PC-9 (cell line): ENCODE data around the gene VGLL4. TPM values are rescaled to one million over a fixed set of nuclear protein-coding genes. Genes with fewer than 3 reads are reported as not detected.
"Not testable (repeated sequence)": the region's sequence is repeated elsewhere in the genome, so short reads cannot be mapped to it uniquely, and the experiment has no call there.

Source experiments
- BruUV-seq: library from RNA; stranded (reverse); fragments of 400-500 nt; replicated peaks from 2 replicates; lab custom pipeline; 2021; lab: Mats Ljungman, UMichigan
- CTCF ChIA-PET: fragments of 300-600 bp; sonication (Branson Sonifier 250); formaldehyde crosslinking; loops from one replicate; lab custom pipeline; 2022; ENCODE audit warnings: antibody characterized with exemption; lab: Charles Lee
- POLR2A ChIA-PET: fragments of 300-600 bp; sonication (Branson Sonifier 250); formaldehyde crosslinking; loops from one replicate; lab custom pipeline; 2022; ENCODE audit warnings: antibody characterized with exemption; ENCODE audit not compliant: unreplicated experiment; lab: Charles Lee
- DNase-seq, 2 experiments: peaks; one replicate each; pipeline versions ENCODE4 v3.0.0 to v3.0.0-alpha.2; 2015 to 2022; ENCODE audit warnings: mixed read lengths in 1 of 2
- H2AFZ ChIP-seq: fragments of 200-600 bp; sonication (generic); 2 replicates; pipeline ENCODE4 v1.8.1; 2017; ENCODE audit warnings: antibody characterized with exemption
- H3F3A ChIP-seq: fragments of 200-600 bp; sonication (generic); 2 replicates; pipeline ENCODE4 v1.8.1; 2017; ENCODE audit warnings: antibody characterized with exemption, mild to moderate bottlenecking, low read depth; ENCODE audit not compliant: insufficient read depth
- H3K27ac ChIP-seq: fragments of 200-600 bp; sonication (generic); 2 replicates; pipeline ENCODE4 v1.6.1; 2016; ENCODE audit warnings: mixed run types
- H3K27me3 ChIP-seq: fragments of 200-600 bp; sonication (generic); 2 replicates; pipeline ENCODE4 v1.6.1; 2016; ENCODE audit warnings: low read depth, mixed run types; ENCODE audit not compliant: insufficient read depth
- H3K36me3 ChIP-seq: fragments of 200-600 bp; sonication (generic); 2 replicates; pipeline ENCODE4 v1.6.1; 2016; ENCODE audit warnings: low read depth, mixed run types
- H3K4me1 ChIP-seq: fragments of 200-600 bp; sonication (generic); replicated peaks from 2 replicates; pipeline ENCODE4 v1.6.1; 2016; ENCODE audit warnings: mixed run types; ENCODE audit not compliant: insufficient read depth
- H3K4me2 ChIP-seq: fragments of 200-600 bp; sonication (generic); 2 replicates; pipeline ENCODE4 v1.6.1; 2017; ENCODE audit warnings: mixed run types
- H3K4me3 ChIP-seq: fragments of 200-600 bp; sonication (generic); 2 replicates; pipeline ENCODE4 v1.6.1; 2016; ENCODE audit warnings: mixed run types
- H3K79me2 ChIP-seq: fragments of 200-600 bp; sonication (generic); 2 replicates; pipeline ENCODE4 v1.6.1; 2017; ENCODE audit warnings: low read depth, mixed run types
- H3K9me2 ChIP-seq: fragments of 200-600 bp; sonication (generic); 2 replicates; pipeline ENCODE4 v1.8.1; 2017; ENCODE audit warnings: mild to moderate bottlenecking; ENCODE audit not compliant: insufficient read depth
- H3K9me3 ChIP-seq: fragments of 200-600 bp; sonication (generic); 2 replicates; pipeline ENCODE4 v1.8.1; 2016; ENCODE audit warnings: low read depth; ENCODE audit not compliant: insufficient read depth
- H4K20me1 ChIP-seq: fragments of 200-600 bp; sonication (generic); 2 replicates; pipeline ENCODE4 v1.8.1; 2017; ENCODE audit not compliant: insufficient read depth
- EZH2 ChIP-seq: fragments of 200-600 bp; sonication (generic); IDR thresholded peaks from 2 replicates; pipeline ENCODE4 v1.8.0; 2017; ENCODE audit warnings: antibody characterized with exemption, low read depth
- intact Hi-C: fragments of 100-400 bp; cut with micrococcal nuclease; formaldehyde crosslinking; loops from one replicate; pipeline ENCODE4 v1.10.0; 2022; ENCODE audit not compliant: unreplicated experiment
- total RNA-seq: library from RNA; stranded (reverse); gene quantifications from 2 replicates; pipeline ENCODE4 v1.2.3, GENCODE V29; 2021
- TF ChIP-seq, protein P1 (sequence below): fragments of 200-600 bp; sonication (generic); conservative IDR thresholded peaks from 2 replicates; pipeline ENCODE4 v1.6.1; 2017; ENCODE audit warnings: mixed run types, antibody characterized with exemption, mild to moderate bottlenecking, moderate library complexity

VGLL4 gene
- total RNA-seq, 1 experiment from 2014 or later, result 42.2 TPM

DNA sequence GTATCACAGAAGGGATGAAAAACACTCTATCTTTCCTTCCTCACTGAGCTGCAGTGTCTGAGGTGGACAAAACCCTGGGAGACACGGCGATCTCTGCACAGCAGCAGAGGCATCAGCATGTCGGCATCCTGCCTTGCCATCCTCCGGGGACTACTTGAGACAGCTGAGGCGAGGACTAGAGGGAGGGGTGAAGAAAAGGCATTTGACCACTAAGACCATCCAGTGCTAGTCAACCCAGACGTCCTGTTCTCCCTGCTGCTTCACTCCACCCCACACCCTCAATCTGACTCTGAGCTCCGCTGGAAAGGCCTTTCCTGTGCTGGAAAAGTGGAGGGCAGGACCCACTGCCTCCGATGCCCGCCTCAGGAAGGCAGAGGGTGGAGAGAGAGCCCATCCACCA, 67.3 kb downstream of the VGLL4 start:
- no peak overlapping the region for H3K4me2 ChIP-seq
- CTCF ChIA-PET, result no interaction called here
- POLR2A ChIA-PET, result interaction anchor here (0.7 kb wide), 1 partner anchor 244 kb away, joined by 3 read pairs; no protein-coding TSS in a partner anchor
- peaks cover 47% of the 10 kb centered on the region for H3K79me2 ChIP-seq
- no TSS peak for BruUV-seq
- no peaks in the 10 kb centered on the region for H3K36me3 ChIP-seq
- no peak for TF ChIP-seq EZH2
- TF ChIP-seq, protein P1, sequence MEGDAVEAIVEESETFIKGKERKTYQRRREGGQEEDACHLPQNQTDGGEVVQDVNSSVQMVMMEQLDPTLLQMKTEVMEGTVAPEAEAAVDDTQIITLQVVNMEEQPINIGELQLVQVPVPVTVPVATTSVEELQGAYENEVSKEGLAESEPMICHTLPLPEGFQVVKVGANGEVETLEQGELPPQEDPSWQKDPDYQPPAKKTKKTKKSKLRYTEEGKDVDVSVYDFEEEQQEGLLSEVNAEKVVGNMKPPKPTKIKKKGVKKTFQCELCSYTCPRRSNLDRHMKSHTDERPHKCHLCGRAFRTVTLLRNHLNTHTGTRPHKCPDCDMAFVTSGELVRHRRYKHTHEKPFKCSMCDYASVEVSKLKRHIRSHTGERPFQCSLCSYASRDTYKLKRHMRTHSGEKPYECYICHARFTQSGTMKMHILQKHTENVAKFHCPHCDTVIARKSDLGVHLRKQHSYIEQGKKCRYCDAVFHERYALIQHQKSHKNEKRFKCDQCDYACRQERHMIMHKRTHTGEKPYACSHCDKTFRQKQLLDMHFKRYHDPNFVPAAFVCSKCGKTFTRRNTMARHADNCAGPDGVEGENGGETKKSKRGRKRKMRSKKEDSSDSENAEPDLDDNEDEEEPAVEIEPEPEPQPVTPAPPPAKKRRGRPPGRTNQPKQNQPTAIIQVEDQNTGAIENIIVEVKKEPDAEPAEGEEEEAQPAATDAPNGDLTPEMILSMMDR, result no peak
- H3K4me3 ChIP-seq, result no peak overlapping the region
- H3K27me3 ChIP-seq, result no peaks in the 10 kb centered on the region
- H3K9me2 ChIP-seq, result no peaks in the 10 kb centered on the region
- H3F3A ChIP-seq, result no peaks in the 10 kb centered on the region
- no peak for DNase-seq
- H2AFZ ChIP-seq, result no peak overlapping the region
- no peak overlapping the region for H3K27ac ChIP-seq
- H3K4me1 ChIP-seq, result no peaks in the 10 kb centered on the region
- H4K20me1 ChIP-seq, result peaks cover 50% of the 10 kb centered on the region
- intact Hi-C loops, result no loop called here
- H3K9me3 ChIP-seq, result no peaks in the 10 kb centered on the region

DNA sequence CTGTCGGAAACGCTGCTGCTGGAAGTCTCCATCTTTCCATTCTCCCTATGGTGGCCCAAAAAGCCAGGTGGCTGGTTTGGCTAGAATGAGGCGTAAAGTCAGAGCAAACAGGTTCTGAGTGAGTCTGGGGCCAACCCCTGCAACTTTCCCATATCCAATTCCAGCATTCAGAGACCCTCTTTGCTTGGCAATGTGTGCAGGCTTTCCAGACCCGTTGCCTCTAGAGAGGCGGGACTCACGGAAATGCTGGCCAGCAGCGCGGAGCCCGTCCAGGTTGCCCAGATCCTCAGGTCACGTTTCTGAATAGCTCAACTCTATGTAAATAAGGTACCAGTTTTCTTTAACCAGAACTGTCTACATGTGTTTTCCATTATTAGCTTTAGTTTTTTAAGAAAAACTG, 68.0 kb downstream of the VGLL4 start:
- no peaks in the 10 kb centered on the region for H3K9me2 ChIP-seq
- no peak overlapping the region for H3K27ac ChIP-seq
- no peak for DNase-seq
- no peak overlapping the region for H3K4me3 ChIP-seq
- no peaks in the 10 kb centered on the region for H3K27me3 ChIP-seq
- peaks cover 47% of the 10 kb centered on the region for H4K20me1 ChIP-seq
- H3F3A ChIP-seq, result no peaks in the 10 kb centered on the region
- H3K9me3 ChIP-seq, result no peaks in the 10 kb centered on the region
- ChIA-PET CTCF (no interaction called here), POLR2A (interaction anchor here (0.6 kb wide), 1 partner anchor 48 kb away, joined by 10 read pairs; no protein-coding TSS in a partner anchor)
- no peak for TF ChIP-seq EZH2
- TF ChIP-seq, protein P1, result no peak
- BruUV-seq, result no TSS peak
- intact Hi-C loops, result no loop called here
- no peaks in the 10 kb centered on the region for H3K4me1 ChIP-seq
- no peak overlapping the region for H2AFZ ChIP-seq
- peaks cover 46% of the 10 kb centered on the region for H3K79me2 ChIP-seq
- no peaks in the 10 kb centered on the region for H3K36me3 ChIP-seq
- no peak overlapping the region for H3K4me2 ChIP-seq

DNA sequence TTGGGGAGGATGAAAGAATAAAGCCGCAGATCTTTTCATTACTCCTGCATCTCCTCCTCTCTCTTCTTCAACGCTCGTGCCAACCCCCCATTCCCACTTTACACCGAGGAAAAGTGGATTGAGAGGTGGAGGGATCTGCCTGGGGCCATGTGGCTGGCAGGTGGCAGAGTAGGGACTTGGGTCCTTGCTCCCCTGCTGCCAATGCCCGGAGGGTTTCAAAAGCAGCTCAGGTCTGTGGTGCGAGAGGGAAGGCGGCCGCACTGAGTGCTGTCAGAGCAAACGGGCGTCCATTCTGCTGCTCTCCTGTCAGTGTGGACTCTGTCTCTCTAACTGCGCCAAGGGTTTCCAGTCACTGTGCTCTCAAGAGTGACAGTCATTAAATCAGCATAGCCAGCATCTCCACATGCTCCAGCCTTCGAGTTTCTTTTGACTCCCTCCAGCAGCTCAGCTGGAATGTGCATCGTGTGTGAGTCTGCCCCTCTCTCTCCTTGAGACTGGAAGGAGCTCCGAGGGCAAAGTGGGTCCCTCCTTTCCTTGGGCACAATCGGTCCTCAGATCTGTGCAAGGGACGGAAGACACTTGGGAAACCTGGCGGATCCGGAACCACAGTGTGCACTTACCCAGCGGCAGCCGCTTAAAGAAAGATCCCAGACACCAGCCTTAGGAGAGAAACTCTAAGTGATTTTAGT, 68.6 kb downstream of the VGLL4 start:
- intact Hi-C loops, result no loop called here

GRCh38 chr3:11572660-11573059, 71.1 kb downstream of the VGLL4 start:
- H3K36me3 ChIP-seq, H3K4me3 ChIP-seq, H3K9me3 ChIP-seq, H3K9me2 ChIP-seq, H2AFZ ChIP-seq, H3K4me2 ChIP-seq, H3K27ac ChIP-seq, BruUV-seq, intact Hi-C loops, POLR2A ChIA-PET, H3K27me3 ChIP-seq, DNase-seq: not testable (repeated sequence)
- H3K79me2 ChIP-seq, result peaks cover 41% of the 10 kb centered on the region
- peaks cover 24% of the 10 kb centered on the region for H3F3A ChIP-seq
- CTCF ChIA-PET, result interaction anchor here (0.6 kb wide), 1 partner anchor 72 kb away, joined by 7 read pairs; no protein-coding TSS in a partner anchor
- H3K4me1 ChIP-seq, result peaks cover 29% of the 10 kb centered on the region
- peaks cover 40% of the 10 kb centered on the region for H4K20me1 ChIP-seq

More for the DNA sequence above, 68.6 kb downstream of the VGLL4 start:
- Histone ChIP-seq H3K4me1 (peaks cover 5% of the 10 kb centered on the region; the same call in 1 of the 2 replicates), H3K27ac (no peak overlapping the region), H2AFZ (no peak overlapping the region), H3K9me3 (no peaks in the 10 kb centered on the region), H3K4me2 (no peak overlapping the region), H3K79me2 (peaks cover 46% of the 10 kb centered on the region), H3K4me3 (no peak overlapping the region), H3K27me3 (no peaks in the 10 kb centered on the region), H3K9me2 (no peaks in the 10 kb centered on the region), H4K20me1 (peaks cover 51% of the 10 kb centered on the region), H3K36me3 (no peaks in the 10 kb centered on the region), H3F3A (no peaks in the 10 kb centered on the region; the same call in 1 of the 2 replicates)
- no TSS peak for BruUV-seq
- DNase-seq, result no peak
- no peak for TF ChIP-seq EZH2
- TF ChIP-seq, protein P1, result no peak
- ChIA-PET POLR2A (interaction anchor here (0.6 kb wide), 1 partner anchor 49 kb away, joined by 10 read pairs; no protein-coding TSS in a partner anchor), CTCF (no interaction called here)
